ENCODE results near the gene GRXCR2. TPM values are rescaled to one million over a fixed set of nuclear protein-coding genes. Genes with fewer than 3 reads are reported as not detected.

GRXCR2 gene
- total RNA-seq, 1 donor from 2014 or later: not detected

GRCh38 chr5:145829708-145830361, 43.0 kb downstream of the GRXCR2 start:
- H3K9me3 ChIP-seq (ENCODE audit: insufficient read depth, low read depth, low read length): no peaks in the 10 kb centered on the region
- H4K20me1 ChIP-seq (ENCODE audit: insufficient read depth, low read length): no peaks in the 10 kb centered on the region
- H3K4me3 Mint-ChIP-seq (ENCODE audit: unreplicated experiment): no peak overlapping the region
- H3K9me3 Mint-ChIP-seq (ENCODE audit: unreplicated experiment): no peaks in the 10 kb centered on the region
- no peaks in the 10 kb centered on the region for H3K27me3 Mint-ChIP-seq (ENCODE audit: low read depth, unreplicated experiment)
- H3K79me2 ChIP-seq (ENCODE audit: insufficient read depth, low read length): peaks cover 9% of the 10 kb centered on the region
- no peak overlapping the region for H3K9ac ChIP-seq (ENCODE audit: low read length)
- H3K27ac Mint-ChIP-seq (ENCODE audit: unreplicated experiment): no peak overlapping the region
- no peak overlapping the region for H3K4me3 ChIP-seq (ENCODE audit: insufficient read depth, low read depth, low read length)
- peaks cover 3% of the 10 kb centered on the region for H3K4me1 ChIP-seq (ENCODE audit: insufficient read depth, low read length)
- H3K4me1 Mint-ChIP-seq (ENCODE audit: low read depth, unreplicated experiment): peaks cover 2% of the 10 kb centered on the region
- DNase-seq (ENCODE audit: low read depth) (no peak), FAIRE-seq (no peak)
- no peak overlapping the region for H2AFZ ChIP-seq (ENCODE audit: low read depth, low read length)
- H3K27me3 ChIP-seq (ENCODE audit: insufficient read depth, low read length): no peaks in the 10 kb centered on the region
- H3K36me3 Mint-ChIP-seq (ENCODE audit: low read depth, unreplicated experiment): no peaks in the 10 kb centered on the region
- TF ChIP-seq, protein P1, sequence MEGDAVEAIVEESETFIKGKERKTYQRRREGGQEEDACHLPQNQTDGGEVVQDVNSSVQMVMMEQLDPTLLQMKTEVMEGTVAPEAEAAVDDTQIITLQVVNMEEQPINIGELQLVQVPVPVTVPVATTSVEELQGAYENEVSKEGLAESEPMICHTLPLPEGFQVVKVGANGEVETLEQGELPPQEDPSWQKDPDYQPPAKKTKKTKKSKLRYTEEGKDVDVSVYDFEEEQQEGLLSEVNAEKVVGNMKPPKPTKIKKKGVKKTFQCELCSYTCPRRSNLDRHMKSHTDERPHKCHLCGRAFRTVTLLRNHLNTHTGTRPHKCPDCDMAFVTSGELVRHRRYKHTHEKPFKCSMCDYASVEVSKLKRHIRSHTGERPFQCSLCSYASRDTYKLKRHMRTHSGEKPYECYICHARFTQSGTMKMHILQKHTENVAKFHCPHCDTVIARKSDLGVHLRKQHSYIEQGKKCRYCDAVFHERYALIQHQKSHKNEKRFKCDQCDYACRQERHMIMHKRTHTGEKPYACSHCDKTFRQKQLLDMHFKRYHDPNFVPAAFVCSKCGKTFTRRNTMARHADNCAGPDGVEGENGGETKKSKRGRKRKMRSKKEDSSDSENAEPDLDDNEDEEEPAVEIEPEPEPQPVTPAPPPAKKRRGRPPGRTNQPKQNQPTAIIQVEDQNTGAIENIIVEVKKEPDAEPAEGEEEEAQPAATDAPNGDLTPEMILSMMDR (IDR thresholded peaks at IDR 0.05; ENCODE audit: insufficient read depth, low read depth, low read length): no peak
- no peak for TF ChIP-seq EZH2 (IDR thresholded peaks at IDR 0.05; ENCODE audit: insufficient read depth, low read length)
- H3K27ac ChIP-seq (ENCODE audit: low read depth, low read length): no peak overlapping the region
- H3K36me3 ChIP-seq (ENCODE audit: insufficient read depth, low read length): no peaks in the 10 kb centered on the region
- no peak overlapping the region for H3K4me2 ChIP-seq (ENCODE audit: low read length)

- Histone ChIP-seq H3K4me1 (ENCODE audit: insufficient read depth, low read length) (peaks cover 3% of the 10 kb centered on the region), H2AFZ (ENCODE audit: low read depth, low read length) (no peak overlapping the region), H3K4me3 (ENCODE audit: insufficient read depth, low read depth, low read length) (no peak overlapping the region), H3K36me3 (ENCODE audit: insufficient read depth, low read length) (no peaks in the 10 kb centered on the region), H4K20me1 (ENCODE audit: insufficient read depth, low read length) (no peaks in the 10 kb centered on the region), H3K9ac (ENCODE audit: low read length) (no peak overlapping the region), H3K79me2 (ENCODE audit: insufficient read depth, low read length) (peaks cover 2% of the 10 kb centered on the region), H3K4me2 (ENCODE audit: low read length) (no peak overlapping the region), H3K27me3 (ENCODE audit: insufficient read depth, low read length) (no peaks in the 10 kb centered on the region), H3K9me3 (ENCODE audit: insufficient read depth, low read depth, low read length) (no peaks in the 10 kb centered on the region), H3K27ac (ENCODE audit: low read depth, low read length) (no peak overlapping the region)
- DNase-seq (ENCODE audit: low read depth) (no peak), FAIRE-seq (no peak)
- no peak for TF ChIP-seq EZH2 (IDR thresholded peaks at IDR 0.05; ENCODE audit: insufficient read depth, low read length)
- TF ChIP-seq, protein P1 (IDR thresholded peaks at IDR 0.05; ENCODE audit: insufficient read depth, low read depth, low read length): no peak
- Mint-ChIP-seq H3K36me3 (ENCODE audit: low read depth, unreplicated experiment) (no peaks in the 10 kb centered on the region), H3K4me1 (ENCODE audit: low read depth, unreplicated experiment) (peaks cover 2% of the 10 kb centered on the region), H3K27me3 (ENCODE audit: low read depth, unreplicated experiment) (no peaks in the 10 kb centered on the region), H3K9me3 (ENCODE audit: unreplicated experiment) (no peaks in the 10 kb centered on the region), H3K27ac (ENCODE audit: unreplicated experiment) (no peak overlapping the region), H3K4me3 (ENCODE audit: unreplicated experiment) (no peak overlapping the region)
Measured at GRCh38 chr5:145826895-145827674, 45.7 kb downstream of the GRXCR2 start.

Data from astrocyte (in vitro differentiated cells and primary cell).